HG03025 (cell line): Measurements from ENCODE around the gene DTNB.

Source experiments
- ATAC-seq: cut with Tn5 transposase; IDR thresholded peaks from one replicate; pipeline ENCODE4 v1.9.1; 2021; ENCODE audit warnings: mild to moderate bottlenecking, moderate library complexity; ENCODE audit not compliant: unreplicated experiment, low FRiP score

DTNB gene

GRCh38 chr2:25514043-25514637, 159.2 kb downstream of the DTNB start:
- no peak for ATAC-seq

- ATAC-seq, result no peak
These were observed 160.7 kb downstream of the DTNB start for GRCh38 chr2:25512707-25513106.

GRCh38 chr2:25506226-25506625, 167.2 kb downstream of the DTNB start:
- no peak for ATAC-seq

- ATAC-seq, result no peak
These were observed 167.8 kb downstream of the DTNB start for GRCh38 chr2:25505622-25506021.

GRCh38 chr2:25505182-25505581, 168.2 kb downstream of the DTNB start:
- no peak for ATAC-seq

- ATAC-seq, result no peak
These were observed 169.1 kb downstream of the DTNB start for GRCh38 chr2:25504266-25504665.

- no peak for ATAC-seq
These were observed 174.2 kb downstream of the DTNB start for GRCh38 chr2:25499157-25499556.

- no peak for ATAC-seq
These were observed 175.4 kb downstream of the DTNB start for GRCh38 chr2:25497918-25498407.

GRCh38 chr2:25497229-25497917, 176.0 kb downstream of the DTNB start:
- ATAC-seq, result no peak

- no peak for ATAC-seq
These were observed 178.8 kb downstream of the DTNB start for GRCh38 chr2:25494616-25495015.

GRCh38 chr2:25493207-25493606, 180.2 kb downstream of the DTNB start:
- ATAC-seq, result no peak

GRCh38 chr2:25492726-25493125, 180.7 kb downstream of the DTNB start:
- ATAC-seq, result no peak

- ATAC-seq, result no peak
These were observed 181.3 kb downstream of the DTNB start for GRCh38 chr2:25491966-25492532.

GRCh38 chr2:25491003-25491696, 182.2 kb downstream of the DTNB start:
- ATAC-seq, result no peak

- no peak for ATAC-seq
These were observed 183.2 kb downstream of the DTNB start for GRCh38 chr2:25490217-25490616.

- no peak for ATAC-seq
These were observed 183.7 kb downstream of the DTNB start for GRCh38 chr2:25489631-25490030.

- no peak for ATAC-seq
These were observed 189.6 kb downstream of the DTNB start for GRCh38 chr2:25483607-25484266.

- ATAC-seq, result no peak
These were observed 191.0 kb downstream of the DTNB start for GRCh38 chr2:25482341-25482740.

GRCh38 chr2:25481381-25482300, 191.7 kb downstream of the DTNB start:
- no peak for ATAC-seq

GRCh38 chr2:25480561-25480960, 192.8 kb downstream of the DTNB start:
- no peak for ATAC-seq
